DND-41 (cell line): ENCODE data around the gene CCL28.

Experiments
- EZH2 ChIP-seq: IDR thresholded peaks from 3 replicates; pipeline ENCODE4 v1.6.1; 2012; ENCODE audit warnings: borderline replicate concordance, low read depth, mild to moderate bottlenecking, moderate library complexity, low read length, inconsistent platforms; ENCODE audit not compliant: severe bottlenecking
- TF ChIP-seq, protein P1 (sequence below): IDR thresholded peaks from 2 replicates; pipeline ENCODE4 v1.5.1; 2012; ENCODE audit warnings: borderline replicate concordance, low read length, moderate library complexity, mild to moderate bottlenecking; ENCODE audit not compliant: poor library complexity, severe bottlenecking; ENCODE audit errors: extremely low read depth

DNA sequence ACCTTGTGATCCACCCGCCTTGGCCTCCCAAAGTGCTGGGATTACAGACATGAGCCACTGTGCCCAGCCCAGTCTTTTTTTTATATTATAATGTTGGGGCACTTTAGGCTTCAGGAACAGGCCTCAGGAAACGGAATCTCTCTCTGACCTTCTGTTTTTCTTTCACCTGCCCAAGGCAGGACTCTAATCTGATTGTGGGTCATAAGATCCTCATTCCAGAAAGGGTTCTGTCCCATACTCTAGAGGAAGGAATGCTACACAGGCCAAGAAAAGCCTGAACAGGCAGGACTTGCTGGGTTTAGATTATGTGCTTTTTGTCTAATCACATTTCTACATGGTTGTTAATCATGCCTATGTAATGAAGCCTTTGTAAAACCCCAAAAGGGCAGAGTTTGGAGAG is 1.8 kb upstream of the CCL28 start:
- TF ChIP-seq, protein P1, sequence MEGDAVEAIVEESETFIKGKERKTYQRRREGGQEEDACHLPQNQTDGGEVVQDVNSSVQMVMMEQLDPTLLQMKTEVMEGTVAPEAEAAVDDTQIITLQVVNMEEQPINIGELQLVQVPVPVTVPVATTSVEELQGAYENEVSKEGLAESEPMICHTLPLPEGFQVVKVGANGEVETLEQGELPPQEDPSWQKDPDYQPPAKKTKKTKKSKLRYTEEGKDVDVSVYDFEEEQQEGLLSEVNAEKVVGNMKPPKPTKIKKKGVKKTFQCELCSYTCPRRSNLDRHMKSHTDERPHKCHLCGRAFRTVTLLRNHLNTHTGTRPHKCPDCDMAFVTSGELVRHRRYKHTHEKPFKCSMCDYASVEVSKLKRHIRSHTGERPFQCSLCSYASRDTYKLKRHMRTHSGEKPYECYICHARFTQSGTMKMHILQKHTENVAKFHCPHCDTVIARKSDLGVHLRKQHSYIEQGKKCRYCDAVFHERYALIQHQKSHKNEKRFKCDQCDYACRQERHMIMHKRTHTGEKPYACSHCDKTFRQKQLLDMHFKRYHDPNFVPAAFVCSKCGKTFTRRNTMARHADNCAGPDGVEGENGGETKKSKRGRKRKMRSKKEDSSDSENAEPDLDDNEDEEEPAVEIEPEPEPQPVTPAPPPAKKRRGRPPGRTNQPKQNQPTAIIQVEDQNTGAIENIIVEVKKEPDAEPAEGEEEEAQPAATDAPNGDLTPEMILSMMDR, result no peak
- TF ChIP-seq EZH2, result no peak
